GM21529 (cell line): ENCODE results near the gene ANKS6.

ENCODE experiments used
- ATAC-seq: cut with Tn5 transposase; IDR thresholded peaks from one replicate; pipeline ENCODE4 v1.9.1; 2021; ENCODE audit not compliant: unreplicated experiment

Gene ANKS6

GRCh38 chr9:98815391-98815951, 19.1 kb upstream of the ANKS6 start:
- ATAC-seq = no peak

- ATAC-seq = no peak
Measured at GRCh38 chr9:98811051-98811650, 14.8 kb upstream of the ANKS6 start.

- ATAC-seq = no peak
Measured at GRCh38 chr9:98810102-98810842, 13.9 kb upstream of the ANKS6 start.

- ATAC-seq = no peak
Measured at GRCh38 chr9:98809311-98810101, 13.2 kb upstream of the ANKS6 start.

- ATAC-seq = no peak
Measured at GRCh38 chr9:98808875-98809274, 12.5 kb upstream of the ANKS6 start.

- ATAC-seq = no peak
Measured at GRCh38 chr9:98808411-98808815, 12.1 kb upstream of the ANKS6 start.

- ATAC-seq = no peak
Measured at GRCh38 chr9:98807814-98808195, 11.4 kb upstream of the ANKS6 start.

- ATAC-seq = no peak
Measured at GRCh38 chr9:98807070-98807813, 10.9 kb upstream of the ANKS6 start, which contains the start of gene GALNT12. Gene GALNT12 (plus strand): TSS chr9:98807670. CDS start chr9:98807699, 29 bp downstream.

- ATAC-seq = no peak
Measured at GRCh38 chr9:98806394-98807035, 10.2 kb upstream of the ANKS6 start.

GRCh38 chr9:98805506-98806272, 9.3 kb upstream of the ANKS6 start:
- ATAC-seq = no peak

GRCh38 chr9:98804083-98804482, 7.7 kb upstream of the ANKS6 start:
- ATAC-seq = no peak

- no peak for ATAC-seq
Measured at GRCh38 chr9:98801969-98802371, 5.6 kb upstream of the ANKS6 start.

GRCh38 chr9:98801561-98801960, 5.2 kb upstream of the ANKS6 start:
- ATAC-seq = no peak

- no peak for ATAC-seq
Measured at GRCh38 chr9:98798254-98798653, 1.9 kb upstream of the ANKS6 start.

GRCh38 chr9:98797491-98797890, 1.1 kb upstream of the ANKS6 start:
- ATAC-seq = no peak

- ATAC-seq = peak; percentile 34
Measured at GRCh38 chr9:98795970-98796363, 388 bp downstream of the ANKS6 start.

- no peak for ATAC-seq
Measured at GRCh38 chr9:98795295-98795955, 930 bp downstream of the ANKS6 start.

GRCh38 chr9:98794802-98795201, 1.6 kb downstream of the ANKS6 start:
- ATAC-seq = no peak

GRCh38 chr9:98793031-98793430, 3.3 kb downstream of the ANKS6 start:
- no peak for ATAC-seq
